ENCODE results near the gene SLC30A9. TPM values are rescaled to one million over a fixed set of nuclear protein-coding genes. Genes with fewer than 3 reads are reported as not detected.

Gene SLC30A9
- total RNA-seq, 1 donor from 2014 or later: 43.2 TPM

DNA sequence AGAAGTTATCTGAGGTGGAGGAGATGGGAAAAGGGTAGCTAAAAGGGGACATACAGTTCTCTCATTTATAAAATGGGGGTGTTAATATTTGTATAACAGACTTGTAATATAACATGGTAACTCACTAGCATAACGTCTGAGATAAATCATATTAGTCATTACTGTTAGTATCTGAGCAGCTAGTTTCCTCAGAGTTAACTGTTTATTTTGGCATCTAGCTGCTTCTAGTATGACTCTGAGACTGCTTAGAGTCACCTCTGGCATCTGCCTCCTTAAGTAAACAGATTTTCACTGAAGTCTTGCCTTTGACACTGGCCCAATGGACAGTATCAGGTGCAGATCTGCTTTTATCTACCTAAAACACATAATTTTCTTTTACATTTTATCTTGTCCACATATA, 58.1 kb downstream of the SLC30A9 start:
- Mint-ChIP-seq H3K4me3 (no peak overlapping the region), H3K27ac (no peak overlapping the region), H3K27me3 (ENCODE audit: insufficient read depth) (no peaks in the 10 kb centered on the region), H3K36me3 (ENCODE audit: low read depth) (peaks cover 29% of the 10 kb centered on the region), H3K9me3 (peaks cover 8% of the 10 kb centered on the region), H3K4me1 (ENCODE audit: low read depth) (no peaks in the 10 kb centered on the region)
- intact Hi-C loops (cut with micrococcal nuclease): no loop called here
- no peak for DNase-seq (ENCODE audit: low spot score)

DNA sequence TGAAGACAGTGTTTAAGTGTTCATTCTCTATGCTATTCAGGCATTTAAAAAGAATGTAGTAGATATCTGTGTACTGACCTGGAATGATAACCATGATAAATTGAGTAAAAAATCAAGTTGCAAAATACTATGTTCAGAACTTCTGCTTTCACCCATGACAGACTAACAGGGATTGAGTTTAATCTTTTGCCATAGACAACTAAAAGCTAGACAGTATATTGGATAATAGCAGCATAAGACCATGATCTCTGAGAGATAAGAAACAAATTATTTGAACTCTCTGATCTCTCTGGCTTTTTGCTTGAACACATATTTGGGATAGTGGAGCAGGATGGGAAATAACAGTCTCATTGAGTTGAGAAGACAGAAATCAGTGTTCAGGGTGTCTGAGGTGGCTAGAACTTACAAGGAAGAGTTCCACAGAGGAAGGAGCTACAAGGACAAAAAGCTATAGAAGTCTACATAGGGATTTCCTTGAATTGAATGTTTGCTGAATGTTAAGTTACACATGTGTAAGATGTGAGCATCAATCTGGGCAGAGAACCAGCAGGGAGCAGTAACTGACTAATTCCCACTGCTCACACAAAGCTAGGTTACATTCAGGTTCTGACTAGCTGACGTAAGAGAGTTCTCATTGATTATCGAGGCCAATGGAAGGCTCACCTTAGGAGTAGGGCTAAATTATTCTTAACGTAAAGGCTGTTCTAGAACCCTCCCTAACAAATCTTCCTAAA, 60.4 kb downstream of the SLC30A9 start:
- DNase-seq (ENCODE audit: low spot score): no peak
- no peak overlapping the region for H3K4me3 Mint-ChIP-seq
- no peaks in the 10 kb centered on the region for H3K4me1 Mint-ChIP-seq (ENCODE audit: low read depth)
- peaks cover 3% of the 10 kb centered on the region for H3K9me3 Mint-ChIP-seq
- no peaks in the 10 kb centered on the region for H3K27me3 Mint-ChIP-seq (ENCODE audit: insufficient read depth)
- H3K27ac Mint-ChIP-seq: no peak overlapping the region
- intact Hi-C loops (cut with micrococcal nuclease): no loop called here
- peaks cover 19% of the 10 kb centered on the region for H3K36me3 Mint-ChIP-seq (ENCODE audit: low read depth)

DNA sequence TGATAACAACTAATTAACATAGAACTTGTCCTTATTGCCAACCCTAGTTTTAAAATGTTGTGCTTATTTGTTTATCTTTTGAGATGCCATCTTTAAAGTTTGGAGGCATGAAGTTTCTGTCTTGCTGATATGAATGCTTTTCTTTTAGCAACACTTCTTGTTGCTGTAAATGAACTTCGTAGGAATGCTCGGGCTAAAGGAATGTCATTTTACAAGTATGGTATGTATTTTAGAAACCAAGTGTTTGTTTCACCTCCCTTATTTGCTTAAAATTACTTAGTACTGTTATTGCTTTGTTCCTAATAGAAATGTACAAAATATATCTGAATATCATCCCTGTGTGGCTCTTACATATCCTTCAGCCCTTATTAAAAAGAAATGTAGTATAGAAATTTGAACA, 76.1 kb downstream of the SLC30A9 start:
- Mint-ChIP-seq H3K9me3 (no peaks in the 10 kb centered on the region), H3K4me1 (ENCODE audit: low read depth) (no peaks in the 10 kb centered on the region), H3K4me3 (no peak overlapping the region), H3K27ac (no peak overlapping the region), H3K27me3 (ENCODE audit: insufficient read depth) (no peaks in the 10 kb centered on the region), H3K36me3 (ENCODE audit: low read depth) (peaks cover 16% of the 10 kb centered on the region)
- no peak for DNase-seq (ENCODE audit: low spot score)
- intact Hi-C loops (cut with micrococcal nuclease): no loop called here

DNA sequence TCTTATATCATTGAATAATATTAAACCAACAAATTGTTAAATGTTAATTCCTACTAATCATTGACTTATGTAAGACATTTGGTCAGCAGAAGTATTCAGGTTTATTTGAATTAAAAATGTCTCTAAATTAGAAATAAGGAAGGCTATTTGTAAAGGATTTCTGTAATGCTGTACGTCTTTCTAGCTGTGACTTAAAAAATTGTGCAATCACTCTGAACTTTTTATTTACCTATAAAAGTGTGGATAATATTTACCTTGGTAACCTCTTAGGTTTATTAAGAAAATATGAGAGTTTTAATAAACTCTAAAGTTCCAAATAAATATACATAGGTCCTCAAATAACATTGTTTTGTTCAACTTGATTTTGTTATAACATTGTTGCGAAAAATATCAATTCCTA, 76.9 kb downstream of the SLC30A9 start:
- no peaks in the 10 kb centered on the region for H3K9me3 Mint-ChIP-seq
- intact Hi-C loops (cut with micrococcal nuclease): no loop called here
- no peaks in the 10 kb centered on the region for H3K27me3 Mint-ChIP-seq (ENCODE audit: insufficient read depth)
- no peak overlapping the region for H3K27ac Mint-ChIP-seq
- H3K4me3 Mint-ChIP-seq: no peak overlapping the region
- H3K4me1 Mint-ChIP-seq (ENCODE audit: low read depth): no peaks in the 10 kb centered on the region
- no peak for DNase-seq (ENCODE audit: low spot score)
- peaks cover 20% of the 10 kb centered on the region for H3K36me3 Mint-ChIP-seq (ENCODE audit: low read depth)

DNA sequence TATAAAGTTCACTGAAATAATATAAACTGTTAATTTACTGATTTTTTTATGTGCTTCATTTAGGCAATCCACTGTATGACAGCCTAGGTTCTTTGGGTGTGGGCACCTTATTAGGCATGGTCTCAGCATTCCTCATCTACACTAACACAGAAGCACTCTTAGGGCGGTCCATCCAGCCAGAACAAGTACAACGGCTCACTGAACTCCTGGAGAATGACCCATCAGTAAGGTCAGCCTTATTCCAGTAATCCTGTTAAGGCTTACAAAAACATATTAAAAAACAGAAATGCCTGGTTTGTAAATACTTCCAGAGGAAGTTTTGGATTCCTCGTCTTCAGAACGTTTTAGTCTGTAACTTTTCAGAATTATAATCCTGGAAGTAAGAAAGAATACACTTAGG, 80.1 kb downstream of the SLC30A9 start:
- no peak overlapping the region for H3K4me3 Mint-ChIP-seq
- intact Hi-C loops (cut with micrococcal nuclease): loop anchor here (10.0 kb wide), 1 partner anchor 116 kb away; no protein-coding TSS in a partner anchor
- DNase-seq (ENCODE audit: low spot score): no peak
- H3K27ac Mint-ChIP-seq: no peak overlapping the region
- no peaks in the 10 kb centered on the region for H3K27me3 Mint-ChIP-seq (ENCODE audit: insufficient read depth)
- no peaks in the 10 kb centered on the region for H3K9me3 Mint-ChIP-seq
- no peaks in the 10 kb centered on the region for H3K4me1 Mint-ChIP-seq (ENCODE audit: low read depth)
- H3K36me3 Mint-ChIP-seq (ENCODE audit: low read depth): peaks cover 16% of the 10 kb centered on the region

DNA sequence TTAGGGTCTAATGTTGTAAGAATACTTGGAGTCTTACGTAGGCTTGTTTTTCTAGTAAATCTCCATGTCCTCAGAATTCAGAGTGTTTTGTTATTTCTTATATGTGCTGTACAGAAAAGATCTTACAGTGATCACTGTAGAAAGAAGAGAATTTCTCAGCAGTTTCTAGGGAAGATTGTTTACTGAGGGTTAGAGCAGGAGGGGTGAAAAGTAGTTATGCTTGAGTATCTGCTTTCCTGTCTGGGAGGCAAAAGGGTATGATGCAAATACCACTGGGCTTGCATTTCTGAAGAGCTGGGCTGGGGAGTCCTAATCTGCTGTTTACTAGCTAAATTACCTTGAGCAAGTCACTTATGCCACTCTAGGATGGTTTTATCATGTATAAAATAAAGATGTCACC, 84.0 kb downstream of the SLC30A9 start:
- Mint-ChIP-seq H3K27ac (no peak overlapping the region), H3K4me1 (ENCODE audit: low read depth) (no peaks in the 10 kb centered on the region)

DNA sequence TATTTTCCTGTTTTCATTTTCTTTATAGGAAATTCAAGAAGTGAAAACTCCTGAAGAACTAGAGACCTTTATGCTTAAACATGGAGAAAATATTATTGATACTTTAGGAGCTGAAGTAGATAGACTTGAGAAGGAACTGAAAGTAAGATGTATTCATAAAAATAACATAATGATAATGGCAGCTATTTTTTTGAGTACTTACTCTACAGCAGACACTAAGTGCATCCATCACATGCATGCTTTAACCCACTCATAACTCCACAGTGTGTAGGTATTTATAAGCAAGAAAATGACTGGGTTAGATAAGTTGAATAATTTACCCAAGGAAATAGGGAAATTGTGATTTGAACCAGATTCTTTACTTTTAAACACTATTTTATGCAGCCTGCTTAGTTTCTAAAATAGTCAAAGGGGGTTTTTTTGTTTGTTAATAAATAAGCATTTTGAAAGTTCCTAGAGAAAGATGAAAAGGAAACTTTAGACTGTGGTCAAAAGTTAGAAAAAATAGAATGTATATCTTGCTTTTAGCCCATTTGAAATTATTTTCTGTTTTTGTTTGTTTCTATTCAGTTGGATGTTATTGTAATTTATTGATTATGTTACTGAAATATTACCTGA, 88.0 kb downstream of the SLC30A9 start:
- Mint-ChIP-seq H3K27me3 (ENCODE audit: insufficient read depth) (no peaks in the 10 kb centered on the region), H3K9me3 (no peaks in the 10 kb centered on the region)

More for the DNA sequence above, 84.0 kb downstream of the SLC30A9 start:
- DNase-seq (ENCODE audit: low spot score): no peak
- Mint-ChIP-seq H3K27me3 (ENCODE audit: insufficient read depth) (no peaks in the 10 kb centered on the region), H3K9me3 (no peaks in the 10 kb centered on the region), H3K4me3 (no peak overlapping the region), H3K36me3 (ENCODE audit: low read depth) (peaks cover 18% of the 10 kb centered on the region)
- intact Hi-C loops (cut with micrococcal nuclease): loop anchor here (10.0 kb wide), 1 partner anchor 119 kb away; no protein-coding TSS in a partner anchor

DNA sequence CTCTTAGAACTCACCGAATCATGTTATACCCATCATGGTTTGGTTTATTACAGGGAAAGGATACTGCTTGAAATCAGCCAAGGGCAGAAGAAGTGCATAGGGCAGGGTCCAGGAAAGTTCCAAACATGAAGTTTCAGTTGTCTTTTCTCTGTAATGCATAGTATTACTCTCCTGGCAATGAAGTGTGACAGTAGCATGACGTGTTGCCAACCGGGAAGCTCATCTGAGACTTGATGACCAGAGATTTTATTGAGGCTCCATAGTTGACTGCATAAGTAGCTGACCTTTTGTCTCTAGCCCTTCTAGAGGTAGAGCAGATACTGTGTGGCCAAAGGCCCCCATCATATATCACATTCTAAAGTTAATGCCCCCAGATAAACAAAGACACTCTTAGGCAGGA, 90.0 kb downstream of the SLC30A9 start:
- Mint-ChIP-seq H3K27ac (no peak overlapping the region), H3K4me3 (no peak overlapping the region), H3K27me3 (ENCODE audit: insufficient read depth) (no peaks in the 10 kb centered on the region), H3K4me1 (ENCODE audit: low read depth) (no peaks in the 10 kb centered on the region), H3K36me3 (ENCODE audit: low read depth) (peaks cover 6% of the 10 kb centered on the region), H3K9me3 (no peaks in the 10 kb centered on the region)
- intact Hi-C loops (cut with micrococcal nuclease): no loop called here
- no peak for DNase-seq (ENCODE audit: low spot score)

More for the DNA sequence above, 88.0 kb downstream of the SLC30A9 start:
- H3K4me1 Mint-ChIP-seq (ENCODE audit: low read depth): no peaks in the 10 kb centered on the region
- intact Hi-C loops (cut with micrococcal nuclease): loop anchor here (10.0 kb wide), 1 partner anchor 123 kb away; no protein-coding TSS in a partner anchor
- DNase-seq (ENCODE audit: low spot score): no peak
- no peak overlapping the region for H3K4me3 Mint-ChIP-seq
- H3K27ac Mint-ChIP-seq: no peak overlapping the region
- peaks cover 9% of the 10 kb centered on the region for H3K36me3 Mint-ChIP-seq (ENCODE audit: low read depth)

DNA sequence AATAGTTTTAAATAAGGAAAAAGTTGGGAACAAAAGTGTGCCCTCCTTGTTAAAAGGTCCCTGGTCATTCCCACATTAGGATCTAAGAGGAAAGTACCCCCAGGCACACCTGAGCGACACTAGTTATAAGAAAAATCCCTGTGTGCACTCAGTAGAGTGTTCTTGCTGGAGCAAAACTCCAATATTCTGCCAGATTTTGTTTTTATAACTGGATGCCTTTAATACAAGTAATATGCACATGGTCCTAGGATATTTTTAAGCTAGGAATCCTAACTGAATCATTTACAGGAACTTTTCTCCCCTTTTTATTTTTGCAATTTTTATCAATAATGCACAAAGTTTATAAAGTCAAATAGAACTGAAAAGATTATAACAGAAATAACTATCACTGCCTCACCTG, 93.5 kb downstream of the SLC30A9 start:
- DNase-seq (ENCODE audit: low spot score): no peak
- Mint-ChIP-seq H3K9me3 (no peaks in the 10 kb centered on the region), H3K27me3 (ENCODE audit: insufficient read depth) (no peaks in the 10 kb centered on the region), H3K4me3 (no peak overlapping the region), H3K36me3 (ENCODE audit: low read depth) (peaks cover 15% of the 10 kb centered on the region), H3K27ac (no peak overlapping the region), H3K4me1 (ENCODE audit: low read depth) (no peaks in the 10 kb centered on the region)
- intact Hi-C loops (cut with micrococcal nuclease): no loop called here

DNA sequence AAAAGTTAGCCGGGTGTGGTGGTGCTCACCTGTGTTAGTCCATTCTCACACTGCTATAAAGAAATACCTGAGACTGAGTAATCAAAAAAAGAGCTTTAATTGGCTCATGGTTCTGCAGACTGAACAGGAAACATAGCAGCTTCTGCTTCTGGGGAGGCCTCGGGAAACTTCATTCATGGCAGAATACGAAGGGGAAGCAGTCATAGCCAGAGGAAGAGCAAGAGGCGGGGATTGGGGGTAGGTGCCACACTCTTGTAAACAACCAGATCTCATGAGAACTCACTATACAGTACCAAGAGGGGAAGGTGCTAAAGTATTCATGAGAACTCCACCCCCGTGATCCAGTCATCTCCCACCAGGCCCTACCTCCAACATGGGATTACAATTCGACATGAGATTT, 98.1 kb downstream of the SLC30A9 start:
- H3K36me3 Mint-ChIP-seq (ENCODE audit: low read depth): peaks cover 12% of the 10 kb centered on the region
- no peak for DNase-seq (ENCODE audit: low spot score)
- no peak overlapping the region for H3K27ac Mint-ChIP-seq
- no peaks in the 10 kb centered on the region for H3K9me3 Mint-ChIP-seq
- intact Hi-C loops (cut with micrococcal nuclease): loop anchor here (5.0 kb wide), 1 partner anchor 76 kb away; no protein-coding TSS in a partner anchor
- no peak overlapping the region for H3K4me3 Mint-ChIP-seq
- no peaks in the 10 kb centered on the region for H3K27me3 Mint-ChIP-seq (ENCODE audit: insufficient read depth)
- no peaks in the 10 kb centered on the region for H3K4me1 Mint-ChIP-seq (ENCODE audit: low read depth)

DNA sequence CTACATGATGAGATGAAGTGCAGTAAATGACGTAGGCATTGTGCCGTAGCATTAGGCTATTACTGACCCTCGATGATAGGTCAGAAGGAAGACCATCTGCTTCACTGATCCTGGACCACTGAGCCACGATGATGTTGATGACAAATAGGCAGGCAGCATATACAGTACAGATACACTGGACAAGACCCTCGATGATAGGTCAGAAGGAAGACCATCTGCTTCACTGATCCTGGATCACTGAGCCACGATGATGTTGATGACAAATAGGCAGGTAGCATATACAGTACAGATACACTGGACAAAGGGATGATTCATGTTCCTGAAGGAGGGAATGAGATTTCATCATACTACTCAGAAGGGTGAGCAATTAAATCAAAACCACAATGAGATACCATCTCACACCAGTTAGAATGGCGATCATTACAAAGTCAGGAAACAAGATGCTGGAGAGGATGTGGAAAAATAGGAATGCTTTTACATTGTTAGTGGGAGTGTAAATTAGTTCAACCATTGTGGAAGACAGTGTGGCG, 111.2 kb downstream of the SLC30A9 start:
- no peak overlapping the region for H3K27ac Mint-ChIP-seq
- H3K9me3 Mint-ChIP-seq: peaks cover 4% of the 10 kb centered on the region
- H3K4me1 Mint-ChIP-seq (ENCODE audit: low read depth): no peaks in the 10 kb centered on the region
- intact Hi-C loops (cut with micrococcal nuclease): no loop called here
- no peaks in the 10 kb centered on the region for H3K36me3 Mint-ChIP-seq (ENCODE audit: low read depth)
- DNase-seq (ENCODE audit: low spot score): no peak
- no peak overlapping the region for H3K4me3 Mint-ChIP-seq
- H3K27me3 Mint-ChIP-seq (ENCODE audit: insufficient read depth): no peaks in the 10 kb centered on the region

DNA sequence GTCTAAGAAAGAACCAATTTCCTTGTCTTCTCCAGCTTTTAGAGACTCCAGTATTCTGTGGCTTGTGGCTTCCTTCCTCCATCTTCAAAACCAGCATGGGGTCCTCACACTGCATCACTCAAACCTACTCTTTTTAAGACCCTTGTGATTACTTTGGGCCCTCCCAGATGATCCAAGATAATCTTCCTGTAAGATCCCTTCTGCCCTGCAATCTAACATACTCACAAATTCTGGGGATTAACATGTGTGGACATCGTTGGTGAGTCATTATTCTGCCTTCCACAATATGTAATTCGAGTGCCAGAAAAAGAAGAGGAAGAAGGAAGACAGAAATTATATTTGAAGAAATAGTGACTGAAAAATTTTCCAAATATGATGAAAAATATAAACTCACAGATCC, 114.2 kb downstream of the SLC30A9 start:
- Mint-ChIP-seq H3K27me3 (ENCODE audit: insufficient read depth) (no peaks in the 10 kb centered on the region), H3K9me3 (peaks cover 4% of the 10 kb centered on the region), H3K4me3 (no peak overlapping the region), H3K27ac (no peak overlapping the region), H3K36me3 (ENCODE audit: low read depth) (no peaks in the 10 kb centered on the region), H3K4me1 (ENCODE audit: low read depth) (no peaks in the 10 kb centered on the region)
- intact Hi-C loops (cut with micrococcal nuclease): no loop called here
- DNase-seq (ENCODE audit: low spot score): no peak

DNA sequence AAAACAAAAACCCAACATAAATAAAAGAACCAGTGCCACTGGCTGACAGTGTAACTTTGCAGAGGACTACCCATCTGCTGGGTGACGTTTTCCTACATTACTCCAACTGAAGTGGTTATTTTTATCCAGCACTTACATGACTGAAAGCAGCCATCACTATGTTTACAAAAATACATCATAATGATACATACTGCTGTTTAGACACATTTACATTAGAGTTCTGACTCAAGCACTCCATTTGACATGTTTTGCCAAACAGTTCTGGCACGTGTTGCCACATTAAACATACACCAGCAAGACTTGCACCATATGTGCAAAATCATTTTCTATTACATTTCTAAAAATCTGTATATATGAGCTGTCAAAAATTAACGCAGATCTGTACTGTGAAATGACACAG, 122.5 kb downstream of the SLC30A9 start:
- intact Hi-C loops (cut with micrococcal nuclease): no loop called here
- H3K4me3 Mint-ChIP-seq: no peak overlapping the region
- H3K4me1 Mint-ChIP-seq (ENCODE audit: low read depth): no peaks in the 10 kb centered on the region
- DNase-seq (ENCODE audit: low spot score): no peak
- no peak overlapping the region for H3K27ac Mint-ChIP-seq
- H3K9me3 Mint-ChIP-seq: no peaks in the 10 kb centered on the region
- H3K36me3 Mint-ChIP-seq (ENCODE audit: low read depth): no peaks in the 10 kb centered on the region
- H3K27me3 Mint-ChIP-seq (ENCODE audit: insufficient read depth): peaks cover 4% of the 10 kb centered on the region
